Activated CD4-positive, alpha-beta T cell treated with anti-CD3 and anti-CD28 coated beads, Interleukin-10, Interleukin-2, amounts not matched to agents 100 ng/mL and 50 ng/mL, durations not matched to agents 16 hours and 8 hours (primary cell): ENCODE data around the gene MRPL3.
A peak's percentile ranks its signal among the peaks of the same experiment; 100 is the strongest.

Source experiments
- DNase-seq: peaks from one replicate; pipeline ENCODE4 v3.0.0-alpha.2; 2020

MRPL3 gene

DNA sequence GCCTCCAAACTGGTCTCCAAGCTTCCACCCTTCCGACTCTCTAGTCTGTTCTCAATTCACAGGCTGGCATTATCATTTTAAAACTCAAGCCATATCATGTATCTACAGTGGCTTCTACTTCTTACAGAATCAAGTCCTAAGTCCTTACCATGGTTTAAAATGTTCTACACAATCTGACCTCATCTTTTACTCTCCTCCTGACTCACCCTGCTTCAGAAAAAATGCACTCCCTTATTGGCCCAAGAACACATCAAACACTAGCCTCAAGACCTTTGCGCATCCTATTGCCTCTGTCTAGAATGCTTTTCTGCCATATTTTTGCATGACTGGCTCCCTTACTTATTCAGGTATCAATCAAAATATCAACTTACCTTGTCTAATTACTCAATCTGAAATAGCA, 11.0 kb downstream of the MRPL3 start:
- DNase-seq = peak; percentile 34

DNA sequence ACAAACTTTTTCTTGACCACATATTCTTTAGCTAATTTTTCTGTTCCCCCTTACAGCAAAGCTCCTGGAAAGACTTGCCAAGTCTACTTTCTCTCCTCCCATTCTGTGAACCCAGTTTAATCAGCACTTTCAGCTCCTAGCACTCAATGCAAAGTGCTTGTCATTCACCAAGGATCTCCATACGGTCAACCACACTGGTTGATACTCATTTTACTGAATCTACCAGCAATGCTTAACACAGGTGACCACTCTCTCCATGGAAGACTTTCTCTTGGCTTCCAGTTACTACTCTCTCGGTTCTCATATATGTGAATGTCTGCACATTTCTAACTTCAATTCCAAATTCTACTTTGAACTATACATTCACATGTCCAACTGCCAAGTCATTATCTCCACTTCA, 11.7 kb downstream of the MRPL3 start:
- DNase-seq = peak; percentile 28

DNA sequence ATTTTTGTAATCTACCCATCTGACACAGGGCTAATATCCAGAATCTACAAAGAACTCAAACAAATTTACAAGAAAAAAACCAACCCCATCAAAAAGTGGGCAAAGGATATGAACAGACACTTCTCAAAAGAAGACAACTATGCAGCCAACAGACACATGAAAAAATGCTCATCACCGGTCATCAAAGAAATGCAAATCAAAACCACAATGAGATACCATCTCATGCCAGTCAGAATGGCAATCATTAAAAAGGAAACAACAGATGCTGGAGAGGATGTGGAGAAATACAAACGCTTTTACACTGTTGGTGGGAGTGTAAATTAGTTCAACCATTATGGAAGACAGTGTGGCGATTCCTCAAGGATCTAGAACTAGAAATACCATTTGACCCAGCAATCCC, 16.2 kb downstream of the MRPL3 start:
- DNase-seq = peak; percentile 58

DNA sequence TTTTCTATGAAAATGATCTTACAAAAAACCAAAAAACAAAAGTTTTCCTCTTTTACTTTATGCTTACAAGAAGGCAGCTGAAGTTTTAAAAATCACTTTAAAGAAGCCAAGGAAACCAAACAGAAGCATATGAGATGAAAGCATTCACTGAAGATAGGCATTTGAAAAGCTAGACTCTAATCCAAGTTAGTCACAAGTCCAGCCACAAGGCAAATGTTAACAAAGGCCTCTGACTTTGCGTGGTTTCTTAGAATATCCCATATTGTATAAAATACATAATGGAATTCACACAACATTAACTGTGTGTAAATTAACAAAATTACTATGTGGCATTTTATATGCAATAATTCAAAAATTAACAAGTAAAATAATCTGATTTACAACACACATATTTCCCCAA, 17.7 kb downstream of the MRPL3 start:
- DNase-seq = no peak

DNA sequence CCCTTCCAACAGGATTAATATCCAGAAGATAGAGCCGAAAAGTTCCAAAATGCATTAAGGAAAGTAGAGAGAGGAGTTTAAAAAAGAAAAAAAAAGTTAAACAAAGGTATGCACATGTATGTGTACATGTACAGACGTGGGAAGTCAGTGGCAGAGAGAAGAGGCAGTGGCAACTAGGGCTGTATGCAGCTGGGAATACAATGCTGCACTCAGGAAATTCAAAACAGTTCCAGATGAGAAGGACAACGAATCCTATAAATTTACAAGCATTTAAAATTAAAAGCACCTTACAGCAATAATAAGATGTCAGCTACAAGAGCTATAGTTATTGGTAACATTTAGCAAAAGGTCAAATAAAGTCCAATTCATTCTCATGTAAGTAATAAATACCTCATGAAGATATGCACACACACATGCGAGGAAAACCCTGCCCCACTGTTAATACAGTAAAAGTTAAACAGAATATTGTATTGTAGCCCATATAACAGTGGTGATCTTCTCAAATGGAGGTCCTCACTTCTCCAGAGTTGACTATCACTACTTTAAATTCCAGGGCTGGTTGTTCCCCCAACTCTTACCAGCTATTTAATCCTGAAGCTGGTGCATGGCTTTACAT, 18.2 kb downstream of the MRPL3 start:
- no peak for DNase-seq

DNA sequence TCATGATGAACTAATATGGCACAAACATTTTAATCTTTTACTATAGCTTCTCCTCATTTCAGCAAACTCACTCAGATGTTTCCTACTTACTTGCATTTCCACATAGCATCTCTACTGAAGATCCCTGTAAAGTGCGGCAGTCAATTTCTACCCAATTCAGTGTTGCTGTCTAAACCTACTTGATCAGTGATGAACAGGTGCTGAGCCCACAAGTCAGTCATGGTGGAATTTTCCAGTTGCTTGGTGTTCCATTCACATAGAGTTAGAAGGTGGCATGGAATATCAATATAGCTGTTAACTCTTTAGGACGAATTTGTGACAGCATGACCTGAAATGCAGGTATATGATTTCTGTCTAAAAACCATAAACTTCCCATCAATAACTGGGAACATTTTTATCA, 22.7 kb downstream of the MRPL3 start:
- no peak for DNase-seq

DNA sequence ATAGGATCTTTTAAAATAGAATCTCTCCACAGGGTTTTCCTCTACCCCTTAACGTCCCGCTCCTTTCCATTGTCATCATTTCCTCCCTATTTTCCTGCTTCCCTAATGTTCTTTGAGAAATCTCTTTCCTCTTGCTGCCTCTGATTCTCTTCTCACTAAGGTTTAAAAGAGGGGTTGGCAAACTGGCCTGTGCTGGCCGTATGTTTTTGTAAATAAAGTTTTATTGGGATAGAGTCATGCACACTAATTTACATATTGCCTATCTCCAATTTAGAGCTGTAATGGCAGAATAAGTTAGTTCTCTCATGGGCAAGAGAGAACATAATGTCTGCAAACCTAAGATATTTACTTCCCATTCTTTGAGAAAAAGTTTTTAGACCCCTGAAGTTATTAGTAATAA, 25.0 kb downstream of the MRPL3 start:
- DNase-seq = no peak

DNA sequence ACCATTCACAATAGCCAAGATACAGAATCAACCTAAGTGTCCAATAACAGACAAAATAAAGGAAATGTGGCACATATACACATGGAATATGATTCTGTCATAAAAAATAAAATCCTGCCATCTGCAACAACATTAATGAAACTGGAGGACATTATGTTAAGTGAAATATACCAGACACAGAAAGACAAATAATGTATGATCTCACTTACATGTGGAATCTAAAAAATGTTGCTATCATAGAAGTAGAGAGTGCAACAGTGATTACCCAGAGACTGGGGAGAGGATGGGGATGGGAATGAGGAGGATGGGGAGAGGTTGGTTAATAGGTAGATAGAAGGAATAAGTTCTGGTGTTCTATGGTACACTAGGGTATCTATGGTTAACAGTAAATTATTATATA, 28.7 kb downstream of the MRPL3 start:
- no peak for DNase-seq

DNA sequence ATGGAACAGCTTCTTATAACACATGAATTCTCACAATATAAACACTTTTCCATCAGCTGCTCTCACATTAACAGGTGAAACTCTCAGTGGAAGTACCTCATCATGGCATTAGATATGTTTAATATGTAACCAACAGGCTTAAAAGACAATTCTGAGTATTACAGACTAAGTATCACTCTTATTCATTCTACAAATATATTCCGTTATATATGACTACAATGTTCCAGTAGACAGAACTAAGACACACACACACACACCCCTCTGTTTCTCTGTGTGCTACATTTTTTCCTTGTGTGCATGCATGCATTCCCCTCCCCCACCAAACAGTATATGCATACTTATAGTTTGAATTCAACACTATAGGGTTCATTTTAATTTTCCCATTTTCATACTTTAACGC, 32.4 kb downstream of the MRPL3 start:
- peak; percentile 32 for DNase-seq

DNA sequence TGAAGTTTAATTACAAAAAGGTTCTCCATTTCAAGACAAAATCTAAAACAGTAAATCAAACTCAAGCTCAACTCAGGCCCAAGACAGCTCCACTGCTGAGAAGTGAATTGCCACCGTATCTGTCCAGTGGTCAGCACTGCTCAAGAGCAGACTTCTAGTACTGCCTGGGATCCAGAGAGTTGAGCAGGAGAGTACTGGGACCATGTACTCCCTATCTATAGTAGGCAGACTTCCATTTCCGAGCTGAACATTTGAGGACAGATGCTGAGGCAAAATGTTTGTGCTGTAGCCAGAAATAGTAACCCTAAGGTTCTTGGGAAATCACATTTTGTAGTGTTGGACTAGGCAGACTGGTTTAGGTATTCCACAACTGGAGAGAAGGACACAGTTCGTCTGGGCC, 44.1 kb downstream of the MRPL3 start:
- no peak for DNase-seq

DNA sequence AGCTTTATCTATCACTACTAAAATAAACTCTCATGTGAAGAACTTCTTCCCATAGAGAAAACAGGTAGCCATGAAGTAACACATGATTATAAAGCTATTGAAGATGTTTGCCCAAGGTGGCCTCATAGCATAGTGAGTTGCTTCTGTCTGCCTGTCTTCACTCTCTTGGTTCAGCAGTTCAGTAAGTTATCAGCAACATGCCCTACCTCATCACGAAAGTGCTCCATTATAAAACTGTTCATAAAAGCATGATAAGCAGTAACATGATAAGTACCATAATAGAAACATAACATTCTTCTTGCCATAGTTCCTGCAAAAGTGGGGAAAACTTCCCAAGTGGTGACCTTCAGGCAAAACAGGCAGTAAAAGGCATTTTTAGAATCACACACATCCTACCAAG, 45.6 kb downstream of the MRPL3 start:
- DNase-seq = no peak

DNA sequence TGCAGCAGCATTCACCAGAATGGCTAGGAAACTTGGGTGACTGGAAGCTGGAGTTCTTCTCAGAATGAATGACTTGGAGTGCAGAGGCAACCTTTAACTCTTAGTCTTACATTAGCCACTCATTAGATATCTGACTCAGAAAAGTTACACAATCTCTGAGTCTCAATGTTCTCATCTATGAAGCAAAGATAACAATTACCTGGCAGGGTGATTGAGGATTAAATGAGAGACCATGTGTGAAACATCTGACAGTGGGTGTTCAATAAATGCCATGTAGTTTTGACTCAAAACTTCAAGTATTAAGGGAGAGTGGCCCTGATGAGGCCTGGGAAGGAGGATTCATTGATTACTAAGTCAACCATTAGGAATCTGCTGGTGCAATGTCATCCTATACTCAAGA, 48.3 kb downstream of the MRPL3 start:
- DNase-seq = no peak

DNA sequence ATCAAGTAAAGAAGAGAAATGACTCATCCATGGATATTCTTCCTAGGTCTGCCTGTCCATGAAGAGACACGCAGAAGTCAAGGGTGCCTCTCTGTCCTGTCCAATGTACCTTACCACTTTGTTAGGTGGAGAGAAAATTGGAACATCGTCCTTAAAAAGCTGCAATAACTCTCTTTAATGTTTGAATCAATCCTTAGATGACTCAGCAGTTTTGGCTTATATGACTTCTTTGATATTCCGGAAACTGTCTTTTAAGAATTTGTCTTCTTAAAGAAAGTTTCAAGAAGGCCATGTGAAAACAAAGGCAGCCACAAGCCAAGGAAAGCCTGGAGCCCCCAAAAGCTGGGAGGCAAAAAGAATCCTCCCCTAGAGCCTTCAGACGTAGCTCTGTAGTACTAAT, 49.2 kb downstream of the MRPL3 start:
- DNase-seq = no peak

DNA sequence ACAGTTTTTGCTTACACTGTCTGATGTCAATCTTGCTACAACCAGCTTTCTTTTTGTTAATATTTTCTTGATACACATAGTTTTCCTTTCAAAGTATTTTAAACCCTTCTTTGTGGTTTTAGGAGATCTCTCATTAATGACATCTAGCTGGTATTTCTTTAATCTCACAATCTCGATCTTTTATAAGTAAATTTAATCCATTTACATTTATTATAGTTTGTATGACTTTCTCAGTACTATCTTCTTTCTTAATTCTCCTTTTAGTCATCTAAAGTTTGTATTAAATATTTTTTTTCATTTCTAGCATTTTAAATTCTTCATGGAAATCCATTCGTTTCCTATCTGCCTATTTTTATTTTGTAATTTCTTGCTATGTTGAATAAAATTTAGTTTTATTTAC, 55.4 kb downstream of the MRPL3 start:
- no peak for DNase-seq

DNA sequence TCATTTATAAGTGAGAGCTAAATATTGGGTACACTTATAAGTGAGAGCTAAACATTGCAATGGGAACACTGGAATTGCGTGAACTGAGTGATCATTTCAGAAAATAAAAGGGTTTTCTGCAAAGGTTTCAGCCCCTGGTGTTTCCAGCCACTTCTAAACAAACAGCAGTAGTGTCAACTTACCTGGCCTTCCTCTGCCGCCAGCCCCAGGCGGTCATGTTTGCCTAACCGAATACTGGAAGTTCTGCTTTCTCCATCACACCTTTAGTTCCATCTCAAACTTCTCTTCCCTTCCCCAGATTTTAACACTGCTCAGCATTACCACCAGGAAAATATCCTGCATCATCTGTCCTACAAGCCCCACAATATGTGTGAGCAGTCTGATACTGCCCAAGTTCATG, 58.6 kb downstream of the MRPL3 start:
- no peak for DNase-seq

DNA sequence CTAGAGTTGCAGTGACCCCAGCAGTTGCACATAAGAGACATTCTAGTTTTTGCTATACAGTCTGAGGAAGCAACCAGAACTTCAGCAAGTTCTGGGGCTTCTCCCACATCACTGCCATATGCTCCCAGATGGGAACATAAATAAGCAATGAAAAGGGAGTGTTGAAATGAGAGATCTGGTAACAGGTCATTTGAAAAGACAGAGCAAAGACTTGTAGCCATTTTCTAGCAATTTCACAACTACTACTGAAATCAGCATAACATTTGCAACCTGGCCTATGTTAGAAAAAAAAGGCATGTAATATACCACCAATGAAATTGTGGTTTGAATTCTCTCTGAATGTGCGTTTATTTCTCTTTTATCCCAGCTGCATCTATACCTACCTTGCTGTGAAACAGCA, 63.7 kb downstream of the MRPL3 start:
- DNase-seq = no peak

DNA sequence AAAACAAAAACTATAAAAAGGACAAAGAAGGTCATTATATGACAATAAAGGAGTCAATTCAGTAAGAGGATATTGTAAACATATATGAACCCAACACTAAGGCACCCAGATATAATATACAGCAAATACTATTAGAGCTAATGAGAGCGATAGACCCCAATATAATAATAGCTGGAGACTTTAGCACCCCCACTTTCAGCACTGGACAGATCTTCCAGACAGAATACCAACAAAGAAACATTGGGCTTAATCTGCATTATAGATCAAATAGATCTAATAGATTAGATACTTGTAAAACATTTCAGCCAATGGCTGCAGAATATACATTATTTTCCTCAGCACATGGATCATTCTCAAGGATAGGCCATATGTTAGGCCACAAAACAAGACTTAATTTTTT, 67.8 kb downstream of the MRPL3 start:
- DNase-seq = no peak

DNA sequence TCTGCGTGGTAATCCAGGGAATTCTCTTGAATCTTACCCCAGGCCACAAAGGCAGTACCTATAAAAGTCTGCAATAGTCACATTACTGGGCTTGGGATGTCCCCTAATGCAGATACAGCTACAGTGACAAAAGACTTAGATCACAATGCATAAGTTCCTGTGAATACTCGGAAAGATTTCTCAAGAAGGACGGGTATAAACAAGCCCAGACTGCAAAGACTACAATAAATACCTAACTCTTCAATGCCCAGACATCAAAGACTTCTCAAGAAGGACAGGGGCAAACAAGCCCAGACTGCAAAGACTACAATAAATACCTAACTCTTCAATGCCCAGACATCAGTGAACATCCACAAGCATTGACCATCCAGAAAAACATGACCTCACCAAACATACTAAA, 70.3 kb downstream of the MRPL3 start:
- DNase-seq = no peak

DNA sequence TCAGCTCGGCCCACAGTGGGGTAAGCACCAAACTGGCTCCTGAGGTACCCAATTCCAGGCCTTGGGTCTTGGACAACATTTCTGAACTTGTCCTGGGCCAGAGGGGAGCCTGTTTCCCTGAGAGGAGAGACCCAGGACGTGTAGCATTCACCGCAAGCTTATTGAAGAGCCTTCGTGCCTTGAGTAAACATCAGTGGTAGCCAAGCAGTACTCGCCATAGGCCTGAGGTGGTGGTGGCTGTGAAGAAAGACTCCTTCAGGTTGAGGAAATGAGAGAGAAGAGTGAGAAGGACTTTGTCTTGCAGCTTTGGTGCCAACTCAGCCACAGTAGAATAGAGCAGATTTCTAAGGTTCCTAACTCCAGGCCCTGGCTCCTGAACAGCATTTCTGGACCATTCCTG, 71.0 kb downstream of the MRPL3 start:
- DNase-seq = no peak

DNA sequence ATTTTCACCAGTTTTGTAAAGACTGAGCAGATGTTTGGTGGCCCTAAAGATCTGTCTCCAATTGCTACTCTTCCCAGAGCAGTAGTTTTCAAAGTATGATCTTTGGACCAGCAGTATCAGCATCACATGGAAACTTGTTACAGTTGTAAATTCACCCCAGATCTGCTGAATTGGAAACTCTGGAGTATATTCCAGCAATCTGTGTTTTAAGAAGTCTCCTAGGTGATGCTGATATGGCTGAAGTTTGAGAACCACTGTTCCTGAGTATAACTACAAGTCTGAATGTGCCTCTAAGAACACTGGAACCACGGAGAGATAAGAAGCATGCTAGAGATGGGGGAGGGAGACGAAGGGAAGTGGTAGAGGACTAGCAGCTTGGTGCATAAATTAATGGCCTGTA, 75.5 kb downstream of the MRPL3 start:
- no peak for DNase-seq

DNA sequence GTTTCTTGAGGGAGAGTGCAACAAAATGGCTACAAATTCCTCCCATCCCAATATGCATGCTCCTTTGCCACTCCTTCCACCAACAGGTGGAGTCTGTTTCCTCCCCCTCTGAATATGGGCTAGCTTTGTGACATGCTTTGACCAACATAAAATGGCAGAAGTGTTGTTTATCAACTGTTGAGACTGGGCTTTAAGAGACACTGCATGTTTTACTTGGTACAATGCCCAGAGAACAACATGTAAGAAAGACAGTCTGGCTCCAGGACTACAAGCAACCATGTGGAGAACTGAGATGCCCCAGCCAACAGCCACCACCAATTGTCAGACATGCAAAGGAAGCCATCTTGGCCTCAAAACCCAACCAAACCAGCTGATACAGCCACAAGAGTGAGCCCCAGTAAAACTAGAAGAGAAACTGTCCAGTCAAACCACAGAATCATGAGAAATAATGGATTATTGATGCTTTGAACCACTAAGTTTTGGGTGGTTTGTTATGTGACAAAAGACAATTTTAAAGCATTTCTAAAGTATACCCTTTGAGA, 80.7 kb downstream of the MRPL3 start:
- DNase-seq = no peak

DNA sequence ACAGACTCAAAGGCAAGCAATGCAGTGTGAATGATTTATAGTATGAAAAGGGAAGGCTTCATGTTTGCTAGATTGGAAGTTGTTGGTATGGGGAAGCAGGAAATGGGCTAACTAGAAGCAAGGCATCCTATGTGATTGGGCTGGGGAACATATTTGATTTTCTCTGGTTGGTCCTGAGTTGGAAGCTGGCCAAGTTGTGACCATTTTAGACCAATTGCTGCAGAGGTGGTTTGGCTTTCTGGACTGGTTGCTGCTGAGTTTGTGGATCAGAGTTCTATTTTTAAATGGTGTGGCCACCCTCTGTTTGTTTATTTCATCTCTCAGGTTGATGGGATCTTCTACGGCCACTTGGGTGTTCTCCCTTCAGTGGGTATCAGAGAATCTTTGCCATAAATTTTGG, 81.5 kb downstream of the MRPL3 start:
- no peak for DNase-seq

DNA sequence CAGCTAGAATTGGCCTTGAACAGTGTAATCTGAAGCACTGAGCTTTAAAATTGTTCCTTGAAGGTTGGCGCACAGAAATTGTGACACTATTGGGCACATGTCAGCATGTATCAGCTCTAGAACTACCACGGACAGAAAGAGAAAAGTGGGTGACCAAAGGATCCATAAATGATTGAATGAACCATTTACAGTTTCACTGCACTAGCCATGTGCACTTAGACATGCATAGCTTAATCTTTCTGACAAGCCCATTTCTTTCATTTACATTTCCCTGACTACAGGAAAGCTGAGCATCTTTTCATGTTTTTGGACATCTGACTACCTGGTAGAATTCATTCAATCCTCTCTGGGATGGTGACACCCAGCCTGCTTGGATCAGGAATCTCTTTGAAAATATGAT, 85.0 kb downstream of the MRPL3 start:
- DNase-seq = no peak
